Measurements from ENCODE around the gene CRYBG1. TPM values are rescaled to one million over a fixed set of nuclear protein-coding genes. Genes with fewer than 3 reads are reported as not detected.
A peak's percentile ranks its signal among the peaks of the same experiment; 100 is the strongest.

The CRYBG1 gene
- total and polyA plus RNA-seq, 2 of the 13 experiments (the other 11 are each of a cell fraction or from before 2014, with no cell fraction given): 10.1 to 21.9 TPM

DNA sequence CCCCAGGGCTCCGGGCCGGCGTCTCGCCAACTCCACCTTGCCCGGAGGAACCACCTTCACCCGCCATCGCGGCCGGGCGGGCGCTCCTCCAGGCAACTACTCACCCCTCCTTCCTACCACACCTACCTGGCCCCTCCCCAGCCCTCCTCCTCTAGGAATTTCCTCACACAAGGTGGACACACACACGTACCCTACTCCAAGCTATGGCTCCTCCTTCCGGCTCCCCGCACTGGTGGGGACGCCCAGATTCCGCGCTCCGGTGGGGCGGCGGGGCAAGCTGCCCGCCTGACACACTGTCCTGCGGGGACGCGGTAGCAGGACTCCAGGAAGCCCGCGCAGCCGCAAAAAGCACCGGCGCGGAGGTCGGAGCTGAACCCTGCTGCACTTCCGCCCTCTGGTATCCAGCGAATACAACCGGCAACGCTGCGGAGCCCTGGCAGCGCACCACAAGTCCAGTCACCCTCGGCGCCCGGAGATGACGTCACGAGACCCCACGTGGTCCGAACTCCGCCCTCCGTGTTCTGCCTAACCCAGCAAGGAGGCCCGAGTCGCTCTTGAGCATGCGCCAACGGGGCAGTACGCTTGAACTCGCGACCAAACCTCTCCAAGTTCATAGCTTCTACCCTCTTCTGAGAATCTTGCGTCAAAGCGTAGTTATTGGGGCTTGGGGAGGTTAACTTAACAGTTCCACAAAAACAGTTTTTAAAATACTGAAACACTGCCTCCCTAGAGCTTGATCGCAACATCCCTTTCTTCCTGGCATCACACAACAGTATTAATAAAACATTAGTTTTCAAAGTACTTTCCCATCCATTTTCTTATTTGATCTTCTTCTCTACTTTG lies 35.0 kb upstream of the CRYBG1 start, which contains the start of gene ATG5:
Gene ATG5 (minus strand): TSS at position 425 of the 843 bp plus-strand sequence. CDS start 9,552 bp downstream, outside the sequence.
- peaks cover 0 to 26% of the 10 kb centered on the region in 2 experiments; a peak in 3 of 5 replicates for H3K27me3 ChIP-seq (ENCODE audit: control insufficient read depth in 1 of 2, insufficient read depth in 2 of 2, low read length in 2 of 2)
- DNase-seq (ENCODE audit: low spot score) (peak; percentile 96), ATAC-seq (peak; percentile 98), FAIRE-seq (peak; percentile 96)
- in situ Hi-C loops (cut with HindIII; ENCODE audit: extremely low pct_ligation_motif_present, low pct_unique_long_range_greater_than_20kb) (loop anchor here (25.0 kb wide), 1 partner anchor 662 kb away; no protein-coding TSS in a partner anchor), intact Hi-C loops (cut with micrococcal nuclease; ENCODE audit: unreplicated experiment) (no loop called here)
- H3K4me1 ChIP-seq (ENCODE audit: insufficient read depth, low read length): peaks cover 26% of the 10 kb centered on the region
- POLR2A ChIA-PET: interaction anchor here (1.0 to 1.9 kb wide), 6 partner anchors 10 to 63 kb away, joined by 3 to 15 read pairs (median 7); no protein-coding TSS in a partner anchor
- H3K9ac ChIP-seq (ENCODE audit: insufficient read depth, low read depth, low read length): peak within 1 kb of the TSS; percentile 82
- no peaks in the 10 kb centered on the region for H4K20me1 ChIP-seq (ENCODE audit: insufficient read depth, low read length)
- no peaks in the 10 kb centered on the region for H3K36me3 ChIP-seq (replicated peaks in 1 of 2; ENCODE audit: control insufficient read depth in 1 of 2, insufficient read depth in 2 of 2, low read length in 2 of 2)
- peak within 1 kb of the TSS; percentile 85 to 95 (median 89) for H3K4me3 ChIP-seq (replicated peaks in 1 of 3; ENCODE audit: insufficient read depth in 1 of 3, low read depth in 2 of 3, low read length in 3 of 3)
- peak within 1 kb of the TSS; percentile 86 for H3K4me2 ChIP-seq (ENCODE audit: low read depth, low read length)
- BruUV-seq (replicated peaks): TSS peak; percentile 85
- H3K27ac ChIP-seq (ENCODE audit: extremely low read length, insufficient read depth, low read length): peak within 1 kb of the TSS; percentile 94
- peak within 1 kb of the TSS; percentile 97 for H2AFZ ChIP-seq (ENCODE audit: low read length)
- WGBS (ENCODE audit: low lambda C conversion rate): 6% methylated on average over 18 of the region's 56 CpGs
- CTCF ChIA-PET (ENCODE audit: low intra/inter-chr PET ratio, low total read pairs): no interaction called here
- no peaks in the 10 kb centered on the region for H3K9me3 ChIP-seq (ENCODE audit: low read length)
- H3K79me2 ChIP-seq (ENCODE audit: insufficient read depth, low read length): peaks cover 41% of the 10 kb centered on the region
- peak; percentile 30 for TF ChIP-seq CEBPG (CRISPR knock-in tag; IDR thresholded peaks at IDR 0.05)
- TF ChIP-seq ARNT2 (CRISPR knock-in tag; IDR thresholded peaks at IDR 0.05; ENCODE audit: low read depth): peak; percentile 73
- no peak for TF ChIP-seq ZSCAN30 (CRISPR knock-in tag; IDR thresholded peaks at IDR 0.05)
- peak; percentile 74; the same call in 1 of the 2 replicates for TF ChIP-seq ZNF557 (CRISPR knock-in tag; IDR thresholded peaks at IDR 0.05)
- peak; percentile 65 for TF ChIP-seq MAZ (IDR thresholded peaks at IDR 0.05; ENCODE audit: borderline replicate concordance, low read depth, low read length)
- TF ChIP-seq MAZ (CRISPR knock-in tag; IDR thresholded peaks at IDR 0.05; ENCODE audit: low read depth): peak; percentile 83
- peak; percentile 48; the same call in 1 of the 2 replicates for TF ChIP-seq NKX3-1 (CRISPR knock-in tag; IDR thresholded peaks at IDR 0.05)
- TF ChIP-seq HIC2 (CRISPR knock-in tag; IDR thresholded peaks at IDR 0.05; ENCODE audit: low read depth): peak; percentile 53; the same call in 1 of the 2 replicates
- TF ChIP-seq ZNF3 (CRISPR knock-in tag; IDR thresholded peaks at IDR 0.05): no peak
- TF ChIP-seq GATAD2A (CRISPR knock-in tag; IDR thresholded peaks at IDR 0.05): peak; percentile 79; the same call in 1 of the 2 replicates
- TF ChIP-seq ZFP41 (CRISPR knock-in tag; IDR thresholded peaks at IDR 0.05; ENCODE audit: borderline replicate concordance): no peak
- peak; percentile 78 for TF ChIP-seq RAD51 (IDR thresholded peaks at IDR 0.05; ENCODE audit: borderline replicate concordance)
- 0 out of 2 replicates have a peak, but pooled peaks have one; percentile 92 for TF ChIP-seq ZNF713 (CRISPR knock-in tag; IDR thresholded peaks at IDR 0.05)
- TF ChIP-seq ZNF615 (CRISPR knock-in tag; IDR thresholded peaks at IDR 0.05; ENCODE audit: borderline replicate concordance): no peak
- peak; percentile 51; the same call in 1 of the 2 replicates for TF ChIP-seq KDM3A (CRISPR knock-in tag; IDR thresholded peaks at IDR 0.05; ENCODE audit: low read depth)
- no peak for TF ChIP-seq ZNF20 (CRISPR knock-in tag; IDR thresholded peaks at IDR 0.05)
- 0 out of 2 replicates have a peak, but pooled peaks have one; percentile 27 for TF ChIP-seq MIXL1 (CRISPR knock-in tag; IDR thresholded peaks at IDR 0.05)
- TF ChIP-seq NCOA1 (CRISPR knock-in tag; IDR thresholded peaks at IDR 0.05): 0 out of 2 replicates have a peak, but pooled peaks have one; percentile 57
- TF ChIP-seq, protein P1, sequence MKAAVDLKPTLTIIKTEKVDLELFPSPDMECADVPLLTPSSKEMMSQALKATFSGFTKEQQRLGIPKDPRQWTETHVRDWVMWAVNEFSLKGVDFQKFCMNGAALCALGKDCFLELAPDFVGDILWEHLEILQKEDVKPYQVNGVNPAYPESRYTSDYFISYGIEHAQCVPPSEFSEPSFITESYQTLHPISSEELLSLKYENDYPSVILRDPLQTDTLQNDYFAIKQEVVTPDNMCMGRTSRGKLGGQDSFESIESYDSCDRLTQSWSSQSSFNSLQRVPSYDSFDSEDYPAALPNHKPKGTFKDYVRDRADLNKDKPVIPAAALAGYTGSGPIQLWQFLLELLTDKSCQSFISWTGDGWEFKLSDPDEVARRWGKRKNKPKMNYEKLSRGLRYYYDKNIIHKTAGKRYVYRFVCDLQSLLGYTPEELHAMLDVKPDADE (CRISPR knock-in tag; IDR thresholded peaks at IDR 0.05): 0 out of 2 replicates have a peak, but pooled peaks have one; percentile 41
- TF ChIP-seq RBFOX2 (IDR thresholded peaks at IDR 0.05; ENCODE audit: low read depth, low read length): peak; percentile 94
- TF ChIP-seq PAWR (CRISPR knock-in tag; IDR thresholded peaks at IDR 0.05; ENCODE audit: borderline replicate concordance): 0 out of 2 replicates have a peak, but pooled peaks have one; percentile 65
- TF ChIP-seq, protein P2, sequence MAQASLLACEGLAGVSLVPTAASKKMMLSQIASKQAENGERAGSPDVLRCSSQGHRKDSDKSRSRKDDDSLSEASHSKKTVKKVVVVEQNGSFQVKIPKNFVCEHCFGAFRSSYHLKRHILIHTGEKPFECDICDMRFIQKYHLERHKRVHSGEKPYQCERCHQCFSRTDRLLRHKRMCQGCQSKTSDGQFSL (CRISPR knock-in tag; IDR thresholded peaks at IDR 0.05): peak; percentile 65; the same call in 1 of the 2 replicates
- TF ChIP-seq ZFP36L1 (CRISPR knock-in tag; IDR thresholded peaks at IDR 0.05): no peak
